ENCODE data around the gene C2CD4B.

C2CD4B gene

GRCh38 chr15:62118520-62119226 is 46.4 kb downstream of the C2CD4B start:
- DNase-seq (ENCODE audit: low read depth), result no peak

- DNase-seq (ENCODE audit: low read depth), result no peak
These were observed 49.2 kb downstream of the C2CD4B start for GRCh38 chr15:62115847-62116246.

All from stimulated activated CD8-positive, alpha-beta memory T cell treated with anti-CD3 and anti-CD28 coated beads, Interleukin-15, amount 100 ng/mL, for 1 hour (primary cell).